ENCODE data around the gene SNRPD3. TPM values are rescaled to one million over a fixed set of nuclear protein-coding genes. Genes with fewer than 3 reads are reported as not detected.
A peak's percentile ranks its signal among the peaks of the same experiment; 100 is the strongest.

Gene SNRPD3
- 75.3 and 99.4 TPM in 2 replicates for total RNA-seq (2011; cell fraction: chromatin; rRNA removed; ENCODE audit: low replicate concordance)
- 77.6 and 88.4 TPM in 2 replicates for total RNA-seq (2011; cell fraction: nucleolus; rRNA removed)
- total RNA-seq (2011; cell fraction: nucleoplasm; rRNA removed) = 86.2 and 92.8 TPM in 2 replicates
- total RNA-seq (2014; rRNA removed) (234 and 278 TPM in 2 replicates), total RNA-seq (2014; rRNA removed; fragmentation: Illumina TruSeq; extraction: Trizol) (274 and 289 TPM in 2 replicates), total RNA-seq (2015; rRNA removed; fragmentation: Illumina TruSeq; extraction: Trizol) (266 and 281 TPM in 2 replicates), total RNA-seq (2021) (131 and 132 TPM in 2 replicates), polyA plus RNA-seq (2011; rRNA removed) (120 and 151 TPM in 2 replicates), polyA plus RNA-seq (2014; fragmentation: Illumina TruSeq; extraction: Trizol) (271 and 366 TPM in 2 replicates), polyA plus RNA-seq (2014; fragmentation: Nextera tagmentation; extraction: Ambion mirVana) (100 to 1,000 TPM; 274 to 281 TPM), polyA plus RNA-seq (2014; rRNA removed) (236 and 249 TPM in 2 replicates), polyA minus RNA-seq (2011; rRNA and poly(A)+ RNA removed) (231 and 354 TPM in 2 replicates), Bru-seq, nascent RNA (percentile 86 among the genes with signal in this experiment), BruChase-seq, experiment 1, labeled RNA remaining after a 2-hour chase (percentile 88 among the genes with signal in this experiment), BruChase-seq, experiment 2, labeled RNA remaining after a 6-hour chase (percentile 85 among the genes with signal in this experiment)
- 249 and 264 TPM in 2 replicates for polyA plus RNA-seq (2011; cell fraction: cytosol; rRNA removed)
- polyA plus RNA-seq (2011; cell fraction: nucleus; rRNA removed) = 86.3 and 104 TPM in 2 replicates
- polyA plus RNA-seq (2012) = 144 and 316 TPM in 2 replicates
- polyA minus RNA-seq (2011; cell fraction: cytosol; rRNA and poly(A)+ RNA removed) = 87.0 and 105 TPM in 2 replicates
- polyA minus RNA-seq (2011; cell fraction: nucleus; rRNA and poly(A)+ RNA removed) = 38.2 and 60.6 TPM in 2 replicates
- long read RNA-seq, experiment 1, transcript SNRPD3-201 (4 exons, 1,763 nt) = major isoform, 258 of 325 reads
- long read RNA-seq, experiment 1, partial matches to known transcripts = 34 of 325 reads
- long read RNA-seq, experiment 1, other reads (novel, unspliced or antisense) = 33 of 325 reads
- long read RNA-seq, experiment 2, transcript SNRPD3-201 (4 exons, 1,763 nt) = major isoform, 161 of 199 reads
- long read RNA-seq, experiment 2, partial matches to known transcripts = 11 of 199 reads
- long read RNA-seq, experiment 2, other reads (novel, unspliced or antisense) = 26 of 199 reads
- long read RNA-seq, experiment 3, transcript SNRPD3-201 (4 exons, 1,763 nt) = major isoform, 166 of 181 reads
- long read RNA-seq, experiment 3, partial matches to known transcripts = 8 of 181 reads
- long read RNA-seq, experiment 3, other reads (novel, unspliced or antisense) = 7 of 181 reads

GRCh38 chr22:24555165-24556039 lies at the start of gene SNRPD3:
TSS of gene SNRPD3 (plus strand) at chr22:24555999. CDS start at chr22:24557675, 1,676 bp downstream.
- H3K4me1 ChIP-seq (replicated peaks in 1 of 2; ENCODE audit: control insufficient read depth in 2 of 2, insufficient read depth in 2 of 2, low read length in 2 of 2) = peaks cover 22% of the 10 kb centered on the region in 2 experiments; a peak in 4 of 5 replicates
- H3K27me3 ChIP-seq (ENCODE audit: control insufficient read depth in 2 of 2, insufficient read depth in 2 of 2, low read length in 2 of 2) = no peaks in the 10 kb centered on the region
- DNase-seq (ENCODE audit: extremely low read depth in 1 of 4, low spot score in 3 of 4) (peak; percentile 94 to 98 (median 96)), ATAC-seq (peak; percentile 92), FAIRE-seq (peak; percentile 92)
- peak within 1 kb of the TSS; percentile 90 for H2AFZ ChIP-seq (ENCODE audit: low read depth, low read length)
- peak within 1 kb of the TSS; percentile 99 for H3K4me2 ChIP-seq (ENCODE audit: insufficient read depth, low read length)
- in situ Hi-C loops (cut with MboI) = no loop called here
- H3K9ac ChIP-seq (ENCODE audit: insufficient read depth in 1 of 2, low read depth in 2 of 2, low read length in 2 of 2) = peak within 1 kb of the TSS; percentile 93 to 99
- H3K9me3 ChIP-seq (replicated peaks; ENCODE audit: control insufficient read depth, insufficient read depth, low read depth, low read length) = no peaks in the 10 kb centered on the region
- BruUV-seq (replicated peaks) = no TSS peak
- peaks cover 48% of the 10 kb centered on the region for H3K36me3 ChIP-seq (ENCODE audit: control insufficient read depth, insufficient read depth, low read length)
- peaks cover 87% of the 10 kb centered on the region for H3K79me2 ChIP-seq (ENCODE audit: control insufficient read depth, insufficient read depth, low read length)
- intact Hi-C loops (cut with micrococcal nuclease) = no loop called here
- under 1% methylated on average over 36 of the region's 59 CpGs for WGBS (ENCODE audit: insufficient coverage, low coverage, missing lambda C conversion rate)
- peak within 1 kb of the TSS; percentile 93 for H3K27ac ChIP-seq (ENCODE audit: extremely low read depth, low read depth, low read length)
- ChIA-PET CTCF (ENCODE audit: low intra/inter-chr PET ratio) (no interaction called here), POLR2A (interaction anchor here (0.6 to 2.4 kb wide), 13 partner anchors 8 to 1385 kb away, joined by 3 to 13 read pairs (median 3); no protein-coding TSS in a partner anchor)
- H3K4me3 ChIP-seq = peak within 1 kb of the TSS; percentile 59
- peaks cover 17% of the 10 kb centered on the region; the same call in 1 of the 2 replicates for H4K20me1 ChIP-seq (replicated peaks; ENCODE audit: control insufficient read depth, insufficient read depth, low read length)
- H3K9me1 ChIP-seq (ENCODE audit: control insufficient read depth, insufficient read depth, low read length) = no peaks in the 10 kb centered on the region
- TF ChIP-seq ZNF253 (CRISPR knock-in tag; conservative IDR thresholded peaks at IDR 0.05) = no peak
- TF ChIP-seq TSHZ1 (CRISPR knock-in tag; IDR thresholded peaks at IDR 0.05) = no peak
- no peak for TF ChIP-seq PHB2 (IDR thresholded peaks at IDR 0.05; ENCODE audit: low read depth)
- no peak for TF ChIP-seq NCOA2 (IDR thresholded peaks at IDR 0.05; ENCODE audit: partially characterized antibody in 2 of 2)
- TF ChIP-seq KLF1 (tag; IDR thresholded peaks at IDR 0.05) = no peak
- peak; percentile 37 for TF ChIP-seq MBD2 (IDR thresholded peaks at IDR 0.05; ENCODE audit: borderline replicate concordance, low read depth)
- no peak for TF ChIP-seq TFAM (CRISPR knock-in tag; conservative IDR thresholded peaks at IDR 0.05)
- TF ChIP-seq TBL1XR1 (IDR thresholded peaks at IDR 0.05; ENCODE audit: low read length in 2 of 2) = no peak
- TF ChIP-seq YY1 (IDR thresholded peaks at IDR 0.05; ENCODE audit: borderline replicate concordance in 1 of 3, control insufficient read depth in 1 of 3, extremely low read depth in 1 of 3, insufficient read depth in 3 of 3, insufficient read length in 1 of 3, insufficient replicate concordance in 2 of 3, low read depth in 1 of 3, low read length in 2 of 3) = peak; percentile 25 to 86 (median 83)
